Muscle of leg (tissue), 11 donors: ENCODE data around the gene PALM2AKAP2. TPM values are rescaled to one million over a fixed set of nuclear protein-coding genes. Genes with fewer than 3 reads are reported as not detected.
"Not testable (repeated sequence)": the region's sequence is repeated elsewhere in the genome, so short reads cannot be mapped to it uniquely, and the experiment has no call there.

Source experiments
- DNase-seq: peaks from one replicate; pipeline ENCODE4 v3.0.0; 2013
- H3K27ac ChIP-seq: one replicate; pipeline ENCODE4 v1.5.1; 2013; ENCODE audit warnings: mild to moderate bottlenecking, low read length, control low read depth
- H3K27me3 ChIP-seq: one replicate; pipeline ENCODE4 v1.6.1; 2013; ENCODE audit warnings: low read length; ENCODE audit not compliant: control insufficient read depth, insufficient read depth
- H3K36me3 ChIP-seq: one replicate; pipeline ENCODE4 v1.6.1; 2013; ENCODE audit warnings: low read length; ENCODE audit not compliant: control insufficient read depth, insufficient read depth
- H3K4me1 ChIP-seq: one replicate; pipeline ENCODE4 v1.6.1; 2013; ENCODE audit warnings: low read length; ENCODE audit not compliant: control insufficient read depth, insufficient read depth
- H3K4me3 ChIP-seq: one replicate; pipeline ENCODE4 v1.5.1; 2013; ENCODE audit warnings: low read length, control low read depth
- H3K9me3 ChIP-seq: replicated peaks from 2 replicates; pipeline ENCODE4 v1.6.1; 2013; ENCODE audit warnings: low read depth, low read length; ENCODE audit not compliant: control insufficient read depth
- WGBS: methylation state at CpG from one replicate; pipeline ENCODE4 v1.1.5; 2013; ENCODE audit warnings: missing lambda C conversion rate; ENCODE audit not compliant: insufficient coverage; 5-methylcytosine and 5-hydroxymethylcytosine counted together
- polyA plus RNA-seq, 8 donors: library from polyadenylated mRNA; unstranded; fragments of 120-200 nt; gene quantifications; one replicate each; pipeline versions ENCODE4 v1.2.1 to v1.2.3, GENCODE V29; 2013; ENCODE audit warnings: inconsistent platforms in 1 of 8, low replicate concordance in 1 of 8; ENCODE audit not compliant: insufficient read length in 8 of 8, insufficient read depth in 1 of 8
- total RNA-seq: library from RNA; stranded (reverse); fragments of 120-200 nt; gene quantifications from one replicate; pipeline ENCODE4 v1.2.4, GENCODE V29; 2013

Gene PALM2AKAP2
- total and polyA plus RNA-seq, 9 donors, result 12.5 to 35.2 (median 27.8) TPM

- no peak overlapping the region for H3K27ac ChIP-seq
- no peak for DNase-seq
- H3K4me3 ChIP-seq, result no peak overlapping the region
- H3K4me1 ChIP-seq, result peaks cover 32% of the 10 kb centered on the region
- no peaks in the 10 kb centered on the region for H3K9me3 ChIP-seq
- no peaks in the 10 kb centered on the region for H3K27me3 ChIP-seq
- 88% methylated on average over 5 of the region's 6 CpGs for WGBS
- peaks cover 7% of the 10 kb centered on the region for H3K36me3 ChIP-seq
Observed at GRCh38 chr9:109813829-109814228, 33.8 kb downstream of the PALM2AKAP2 start.

DNA sequence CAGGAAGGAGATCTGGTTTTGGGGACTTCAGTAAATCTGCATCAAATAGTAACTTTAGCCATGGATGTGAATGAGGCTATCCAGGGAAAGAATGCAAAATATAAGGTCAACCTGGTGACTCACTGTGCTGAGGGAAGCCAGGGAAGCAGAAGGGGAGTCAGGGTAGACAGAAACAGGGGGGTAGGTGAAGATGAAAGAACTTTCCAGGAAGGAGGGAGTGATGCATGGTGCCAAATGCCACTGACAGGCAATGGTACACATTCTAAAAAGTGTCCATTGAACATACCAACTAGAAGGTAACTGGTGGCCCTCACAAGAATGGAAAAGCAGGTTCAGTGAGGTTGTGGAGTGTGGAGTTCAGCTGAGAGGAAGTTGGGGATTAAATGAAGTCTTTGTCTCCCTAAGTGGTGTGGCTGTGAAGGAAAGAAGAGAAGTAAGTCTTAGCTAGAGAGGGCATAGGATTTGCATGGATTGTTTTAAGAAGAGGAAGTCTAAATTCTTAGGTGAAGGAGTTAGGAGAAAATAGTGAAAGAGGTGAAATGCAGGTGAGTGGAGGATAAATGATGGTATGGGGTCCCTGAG lies 35.5 kb downstream of the PALM2AKAP2 start:
- H3K27me3 ChIP-seq, result no peaks in the 10 kb centered on the region
- peaks cover 10% of the 10 kb centered on the region for H3K36me3 ChIP-seq
- H3K4me3 ChIP-seq, result no peak overlapping the region
- H3K27ac ChIP-seq, result peak overlapping the region; percentile 79
- H3K9me3 ChIP-seq, result no peaks in the 10 kb centered on the region
- no peak for DNase-seq
- peaks cover 32% of the 10 kb centered on the region for H3K4me1 ChIP-seq

GRCh38 chr9:109816490-109816889 lies 36.5 kb downstream of the PALM2AKAP2 start:
- H3K27ac ChIP-seq, result peak overlapping the region; percentile 79

GRCh38 chr9:109817146-109817845 lies 37.3 kb downstream of the PALM2AKAP2 start:
- peak; percentile 46 for DNase-seq
- Histone ChIP-seq H3K4me3 (no peak overlapping the region), H3K4me1 (peaks cover 31% of the 10 kb centered on the region), H3K9me3 (no peaks in the 10 kb centered on the region), H3K27me3 (no peaks in the 10 kb centered on the region), H3K36me3 (peaks cover 5% of the 10 kb centered on the region), H3K27ac (peak overlapping the region; percentile 79)
- 40% methylated on average over 2 of the region's 6 CpGs for WGBS

More at GRCh38 chr9:109816490-109816889, 36.5 kb downstream of the PALM2AKAP2 start:
- Histone ChIP-seq H3K9me3 (no peaks in the 10 kb centered on the region), H3K4me3 (no peak overlapping the region), H3K27me3 (no peaks in the 10 kb centered on the region), H3K4me1 (peaks cover 37% of the 10 kb centered on the region), H3K36me3 (peaks cover 10% of the 10 kb centered on the region)
- DNase-seq, result peak; percentile 93
- WGBS, result 32% methylated on average over 3 of the region's 4 CpGs

GRCh38 chr9:109817846-109818472 lies 38.0 kb downstream of the PALM2AKAP2 start:
- WGBS, result 7% methylated on average over 6 of the region's 9 CpGs
- H3K4me3 ChIP-seq, result no peak overlapping the region

GRCh38 chr9:109821711-109822110 lies 41.7 kb downstream of the PALM2AKAP2 start:
- peaks cover 17% of the 10 kb centered on the region for H3K4me1 ChIP-seq
- no peaks in the 10 kb centered on the region for H3K9me3 ChIP-seq
- H3K27me3 ChIP-seq, result no peaks in the 10 kb centered on the region
- no peak for DNase-seq
- H3K36me3 ChIP-seq, result peaks cover 2% of the 10 kb centered on the region
- WGBS, result no CpG with 5 or more reads among the region's 1 CpG
- no peak overlapping the region for H3K4me3 ChIP-seq
- H3K27ac ChIP-seq, result no peak overlapping the region

More at GRCh38 chr9:109817846-109818472, 38.0 kb downstream of the PALM2AKAP2 start:
- Histone ChIP-seq H3K36me3 (peaks cover 5% of the 10 kb centered on the region), H3K9me3 (no peaks in the 10 kb centered on the region), H3K27ac (peak overlapping the region; percentile 79), H3K4me1 (peaks cover 28% of the 10 kb centered on the region), H3K27me3 (no peaks in the 10 kb centered on the region)
- peak; percentile 98 for DNase-seq

GRCh38 chr9:109825383-109825782 lies 45.4 kb downstream of the PALM2AKAP2 start:
- WGBS, result 100% methylated on average over 1 of the region's 2 CpGs
- H3K4me1 ChIP-seq, DNase-seq, H3K27me3 ChIP-seq, H3K4me3 ChIP-seq, H3K9me3 ChIP-seq, H3K27ac ChIP-seq, H3K36me3 ChIP-seq: not testable (repeated sequence)

GRCh38 chr9:109826559-109826958 lies 46.6 kb downstream of the PALM2AKAP2 start:
- no peak overlapping the region for H3K27ac ChIP-seq
- no peak overlapping the region for H3K4me3 ChIP-seq
- H3K4me1 ChIP-seq, result peaks cover 6% of the 10 kb centered on the region
- H3K27me3 ChIP-seq, result no peaks in the 10 kb centered on the region
- WGBS, result no CpG with 5 or more reads among the region's 1 CpG
- H3K9me3 ChIP-seq, result no peaks in the 10 kb centered on the region
- no peaks in the 10 kb centered on the region for H3K36me3 ChIP-seq
- no peak for DNase-seq

DNA sequence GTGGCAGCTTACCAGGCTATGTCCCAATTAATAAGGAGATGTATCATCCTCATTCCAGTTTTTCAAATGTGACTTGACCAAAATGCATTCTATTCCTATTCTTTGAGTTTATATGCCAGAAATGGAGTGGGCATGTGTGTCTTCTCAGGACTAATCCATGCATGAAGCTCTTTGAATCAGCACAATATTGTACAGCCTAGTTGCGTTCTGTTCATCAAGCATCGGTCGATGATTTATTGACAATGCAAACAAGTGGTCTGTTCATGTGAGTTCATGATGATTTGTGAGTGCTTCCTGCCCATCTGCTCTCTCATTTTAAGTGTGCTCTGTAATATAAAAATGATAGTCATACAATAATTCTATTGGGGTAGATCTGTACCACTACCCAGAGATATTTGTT lies 48.3 kb downstream of the PALM2AKAP2 start:
- Histone ChIP-seq H3K9me3 (no peaks in the 10 kb centered on the region), H3K36me3 (peaks cover under 1% of the 10 kb centered on the region), H3K4me3 (no peak overlapping the region), H3K27ac (no peak overlapping the region), H3K27me3 (no peaks in the 10 kb centered on the region), H3K4me1 (peaks cover 14% of the 10 kb centered on the region)
- WGBS, result no CpG with 5 or more reads among the region's 3 CpGs
- no peak for DNase-seq
